HEK293 (cell line): ENCODE results near the gene CACNA1D.

ENCODE experiments used
- CTCF ChIA-PET: fragments of 350-600 bp; formaldehyde crosslinking; extraction: SDS; loops from one replicate; lab custom pipeline; 2021; ENCODE audit warnings: antibody characterized with exemption; lab: Yijun Ruan, JAX
- POLR2A ChIA-PET: fragments of 300-600 bp; formaldehyde crosslinking; extraction: SDS; loops from one replicate; lab custom pipeline; 2020; ENCODE audit warnings: antibody characterized with exemption, inconsistent platforms; lab: Yijun Ruan, JAX
- H3K27ac ChIP-seq: fragments of 200-500 bp; sonication (Bioruptor generic); 2 replicates; pipeline ENCODE4 v1.5.1; 2014; ENCODE audit warnings: low read depth, low read length, control low read depth, inconsistent platforms; ENCODE audit errors: extremely low read depth
- H3K36me3 ChIP-seq, 2 experiments: fragments of 200-500 bp in 1 of 2; sonication (Bioruptor generic) in 1 of 2; 1 replicate in 1 of 2; 2 replicates in 1 of 2; pipeline ENCODE4 v1.5.1; 2014 to 2017; ENCODE audit warnings: inconsistent platforms in 2 of 2, low read length in 2 of 2; ENCODE audit not compliant: control insufficient read depth in 2 of 2, insufficient read depth in 1 of 2
- H3K4me1 ChIP-seq: fragments of 200-500 bp; sonication (Bioruptor generic); 2 replicates; pipeline ENCODE4 v1.5.1; 2014; ENCODE audit warnings: mild to moderate bottlenecking, low read length, inconsistent platforms; ENCODE audit not compliant: control insufficient read depth, insufficient read depth
- H3K4me3 ChIP-seq: 2 replicates; pipeline ENCODE4 v1.5.1; 2011; ENCODE audit warnings: low read depth, mild to moderate bottlenecking, control low read depth, low read length, moderate library complexity
- H3K9me3 ChIP-seq: fragments of 200-500 bp; sonication (Bioruptor generic); 2 replicates; pipeline ENCODE4 v1.5.1; 2014; ENCODE audit warnings: low read depth, low read length, inconsistent platforms; ENCODE audit not compliant: control insufficient read depth, insufficient read depth
- FEZF1 ChIP-seq: fragments of 450-650 bp; formaldehyde crosslinking; IDR thresholded peaks from 2 replicates; pipeline ENCODE4 v1.5.1; 2016; ENCODE audit warnings: missing biosample characterization, missing genetic modification characterization
- TCF7L2 ChIP-seq: IDR thresholded peaks from 2 replicates; pipeline ENCODE4 v1.6.1; 2011; ENCODE audit warnings: low read depth, mild to moderate bottlenecking, inconsistent platforms, low read length, moderate library complexity, borderline replicate concordance
- ZBTB10 ChIP-seq: fragments of 450-650 bp; formaldehyde crosslinking; IDR thresholded peaks from 2 replicates; pipeline ENCODE4 v1.5.1; 2016; ENCODE audit warnings: missing biosample characterization, missing genetic modification characterization
- ZFP69B ChIP-seq: fragments of 450-650 bp; formaldehyde crosslinking; IDR thresholded peaks from 2 replicates; pipeline ENCODE4 v1.5.1; 2016; ENCODE audit warnings: missing biosample characterization, missing genetic modification characterization
- ZNF146 ChIP-seq: fragments of 450-650 bp; formaldehyde crosslinking; IDR thresholded peaks from 2 replicates; pipeline ENCODE4 v1.5.1; 2016; ENCODE audit warnings: missing biosample characterization, missing genetic modification characterization
- ZNF24 ChIP-seq: fragments of 450-650 bp; formaldehyde crosslinking; IDR thresholded peaks from 2 replicates; pipeline ENCODE4 v1.5.1; 2016; ENCODE audit warnings: missing biosample characterization, missing genetic modification characterization
- ZNF658 ChIP-seq: fragments of 450-650 bp; formaldehyde crosslinking; IDR thresholded peaks from 2 replicates; pipeline ENCODE4; 2016; ENCODE audit warnings: missing biosample characterization, missing genetic modification characterization
- ZNF785 ChIP-seq: fragments of 450-650 bp; formaldehyde crosslinking; IDR thresholded peaks from 2 replicates; pipeline ENCODE4 v1.5.1; 2016; ENCODE audit warnings: missing biosample characterization, missing genetic modification characterization
- TF ChIP-seq, protein P1 (sequence below): fragments of 450-650 bp; formaldehyde crosslinking; IDR thresholded peaks from 2 replicates; pipeline ENCODE4 v1.5.1; 2017; ENCODE audit warnings: missing biosample characterization, missing genetic modification characterization
- TF ChIP-seq, protein P2 (sequence below): fragments of 450-650 bp; formaldehyde crosslinking; IDR thresholded peaks from 2 replicates; pipeline ENCODE4 v1.5.1; 2016; ENCODE audit warnings: missing biosample characterization, missing genetic modification characterization
- TF ChIP-seq, protein P3 (sequence below): fragments of 450-650 bp; formaldehyde crosslinking; IDR thresholded peaks from 2 replicates; pipeline ENCODE4 v1.5.1; 2016; ENCODE audit warnings: missing biosample characterization, missing genetic modification characterization, borderline replicate concordance
- TF ChIP-seq, protein P4 (sequence below): fragments of 450-650 bp; formaldehyde crosslinking; IDR thresholded peaks from 2 replicates; pipeline ENCODE4 v1.5.1; 2016; ENCODE audit warnings: missing biosample characterization, missing genetic modification characterization, borderline replicate concordance

Gene CACNA1D

DNA sequence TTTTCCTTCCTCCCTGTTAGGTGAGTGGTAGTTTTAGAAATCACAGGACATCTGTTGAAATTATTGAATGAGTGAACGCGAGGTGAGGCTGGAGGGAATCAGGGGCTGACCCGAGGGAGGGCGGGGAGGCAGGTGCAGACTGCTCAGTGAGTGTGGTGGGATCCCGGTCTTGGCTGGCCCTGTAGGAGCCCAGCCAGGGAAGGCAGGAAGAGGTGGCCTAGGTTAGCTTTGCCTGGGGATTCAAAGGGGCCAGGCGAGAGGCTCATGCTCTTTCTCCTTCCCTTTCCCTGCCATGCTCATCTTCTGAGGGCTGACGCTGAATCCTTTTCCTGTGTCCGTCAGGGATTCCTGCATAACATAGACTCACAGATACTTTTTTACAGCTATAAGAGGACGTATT is 15.1 kb downstream of the CACNA1D start (continued):
- no peak for TF ChIP-seq ZNF146 (tag by site-specific recombination)
- TF ChIP-seq, all 188 proteins: peak for 0

GRCh38 chr3:53510508-53510907 is 16.1 kb downstream of the CACNA1D start:
- TF ChIP-seq TCF7L2 = no peak
- TF ChIP-seq, protein P1, sequence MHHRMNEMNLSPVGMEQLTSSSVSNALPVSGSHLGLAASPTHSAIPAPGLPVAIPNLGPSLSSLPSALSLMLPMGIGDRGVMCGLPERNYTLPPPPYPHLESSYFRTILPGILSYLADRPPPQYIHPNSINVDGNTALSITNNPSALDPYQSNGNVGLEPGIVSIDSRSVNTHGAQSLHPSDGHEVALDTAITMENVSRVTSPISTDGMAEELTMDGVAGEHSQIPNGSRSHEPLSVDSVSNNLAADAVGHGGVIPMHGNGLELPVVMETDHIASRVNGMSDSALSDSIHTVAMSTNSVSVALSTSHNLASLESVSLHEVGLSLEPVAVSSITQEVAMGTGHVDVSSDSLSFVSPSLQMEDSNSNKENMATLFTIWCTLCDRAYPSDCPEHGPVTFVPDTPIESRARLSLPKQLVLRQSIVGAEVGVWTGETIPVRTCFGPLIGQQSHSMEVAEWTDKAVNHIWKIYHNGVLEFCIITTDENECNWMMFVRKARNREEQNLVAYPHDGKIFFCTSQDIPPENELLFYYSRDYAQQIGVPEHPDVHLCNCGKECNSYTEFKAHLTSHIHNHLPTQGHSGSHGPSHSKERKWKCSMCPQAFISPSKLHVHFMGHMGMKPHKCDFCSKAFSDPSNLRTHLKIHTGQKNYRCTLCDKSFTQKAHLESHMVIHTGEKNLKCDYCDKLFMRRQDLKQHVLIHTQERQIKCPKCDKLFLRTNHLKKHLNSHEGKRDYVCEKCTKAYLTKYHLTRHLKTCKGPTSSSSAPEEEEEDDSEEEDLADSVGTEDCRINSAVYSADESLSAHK (tag by site-specific recombination) = no peak
- ChIA-PET CTCF (no interaction called here), POLR2A (no interaction called here)
- Histone ChIP-seq H3K36me3 (no peaks in the 10 kb centered on the region), H3K9me3 (no peaks in the 10 kb centered on the region), H3K4me3 (no peak overlapping the region), H3K27ac (no peak overlapping the region), H3K4me1 (no peaks in the 10 kb centered on the region)

- Histone ChIP-seq H3K9me3 (no peaks in the 10 kb centered on the region), H3K36me3 (no peaks in the 10 kb centered on the region), H3K27ac (no peak overlapping the region), H3K4me3 (no peak overlapping the region), H3K4me1 (no peaks in the 10 kb centered on the region)
- ChIA-PET POLR2A (no interaction called here), CTCF (interaction anchor here (0.5 kb wide), 1 partner anchor 144 kb away, joined by 3 read pairs; no protein-coding TSS in a partner anchor)
- TF ChIP-seq, protein P2, sequence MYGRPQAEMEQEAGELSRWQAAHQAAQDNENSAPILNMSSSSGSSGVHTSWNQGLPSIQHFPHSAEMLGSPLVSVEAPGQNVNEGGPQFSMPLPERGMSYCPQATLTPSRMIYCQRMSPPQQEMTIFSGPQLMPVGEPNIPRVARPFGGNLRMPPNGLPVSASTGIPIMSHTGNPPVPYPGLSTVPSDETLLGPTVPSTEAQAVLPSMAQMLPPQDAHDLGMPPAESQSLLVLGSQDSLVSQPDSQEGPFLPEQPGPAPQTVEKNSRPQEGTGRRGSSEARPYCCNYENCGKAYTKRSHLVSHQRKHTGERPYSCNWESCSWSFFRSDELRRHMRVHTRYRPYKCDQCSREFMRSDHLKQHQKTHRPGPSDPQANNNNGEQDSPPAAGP (tag by site-specific recombination) = no peak
Measured at GRCh38 chr3:53511246-53511645, 16.8 kb downstream of the CACNA1D start.

DNA sequence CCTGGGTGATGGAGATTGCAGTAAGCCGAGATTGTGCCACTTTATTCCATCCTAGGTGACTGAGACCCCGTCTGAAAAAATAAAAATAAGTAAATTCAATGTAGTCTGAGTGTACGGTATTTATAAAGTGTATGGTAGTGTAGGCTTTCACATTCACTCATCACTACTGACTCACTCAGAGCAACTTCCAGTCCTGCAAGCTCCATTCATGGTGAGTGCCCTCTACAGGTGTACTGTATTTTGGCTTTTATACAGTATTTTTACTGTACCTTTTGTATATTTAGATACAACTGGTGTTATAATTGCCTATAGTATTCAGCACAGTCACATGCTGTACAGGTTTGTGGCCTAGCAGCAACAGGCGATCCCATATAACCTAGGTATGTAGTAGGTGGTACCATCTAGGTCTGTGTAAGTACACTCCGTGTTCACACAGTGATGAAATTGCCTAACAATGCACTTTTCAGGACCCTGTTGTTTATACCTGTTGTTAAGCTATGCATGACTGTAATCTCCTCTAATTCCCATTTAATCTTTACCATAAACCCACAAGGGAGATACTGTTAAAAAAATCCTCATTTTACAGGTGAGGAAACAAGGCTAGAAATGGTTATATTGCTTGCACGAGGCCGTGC is 19.3 kb downstream of the CACNA1D start:
- CTCF ChIA-PET = interaction anchor here (0.6 to 1.4 kb wide), 5 partner anchors 9 to 14 kb away, joined by 3 to 5 read pairs (median 3); no protein-coding TSS in a partner anchor
- no peaks in the 10 kb centered on the region for H3K36me3 ChIP-seq
- no peaks in the 10 kb centered on the region for H3K4me1 ChIP-seq
- H3K27ac ChIP-seq = no peak overlapping the region
- no peak overlapping the region for H3K4me3 ChIP-seq
- no peaks in the 10 kb centered on the region for H3K9me3 ChIP-seq
- POLR2A ChIA-PET = no interaction called here
- no peak for TF ChIP-seq ZBTB10
- TF ChIP-seq ZFP69B (tag by site-specific recombination) = no peak
- TF ChIP-seq, protein P3, sequence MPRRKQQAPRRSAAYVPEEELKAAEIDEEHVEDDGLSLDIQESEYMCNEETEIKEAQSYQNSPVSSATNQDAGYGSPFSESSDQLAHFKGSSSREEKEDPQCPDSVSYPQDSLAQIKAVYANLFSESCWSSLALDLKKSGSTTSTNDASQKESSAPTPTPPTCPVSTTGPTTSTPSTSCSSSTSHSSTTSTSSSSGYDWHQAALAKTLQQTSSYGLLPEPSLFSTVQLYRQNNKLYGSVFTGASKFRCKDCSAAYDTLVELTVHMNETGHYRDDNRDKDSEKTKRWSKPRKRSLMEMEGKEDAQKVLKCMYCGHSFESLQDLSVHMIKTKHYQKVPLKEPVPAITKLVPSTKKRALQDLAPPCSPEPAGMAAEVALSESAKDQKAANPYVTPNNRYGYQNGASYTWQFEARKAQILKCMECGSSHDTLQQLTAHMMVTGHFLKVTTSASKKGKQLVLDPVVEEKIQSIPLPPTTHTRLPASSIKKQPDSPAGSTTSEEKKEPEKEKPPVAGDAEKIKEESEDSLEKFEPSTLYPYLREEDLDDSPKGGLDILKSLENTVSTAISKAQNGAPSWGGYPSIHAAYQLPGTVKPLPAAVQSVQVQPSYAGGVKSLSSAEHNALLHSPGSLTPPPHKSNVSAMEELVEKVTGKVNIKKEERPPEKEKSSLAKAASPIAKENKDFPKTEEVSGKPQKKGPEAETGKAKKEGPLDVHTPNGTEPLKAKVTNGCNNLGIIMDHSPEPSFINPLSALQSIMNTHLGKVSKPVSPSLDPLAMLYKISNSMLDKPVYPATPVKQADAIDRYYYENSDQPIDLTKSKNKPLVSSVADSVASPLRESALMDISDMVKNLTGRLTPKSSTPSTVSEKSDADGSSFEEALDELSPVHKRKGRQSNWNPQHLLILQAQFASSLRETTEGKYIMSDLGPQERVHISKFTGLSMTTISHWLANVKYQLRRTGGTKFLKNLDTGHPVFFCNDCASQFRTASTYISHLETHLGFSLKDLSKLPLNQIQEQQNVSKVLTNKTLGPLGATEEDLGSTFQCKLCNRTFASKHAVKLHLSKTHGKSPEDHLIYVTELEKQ = no peak
- no peak for TF ChIP-seq ZNF658 (tag by site-specific recombination)
- TF ChIP-seq ZNF24 (tag by site-specific recombination) = no peak
- TF ChIP-seq FEZF1 = no peak
- no peak for TF ChIP-seq ZNF785 (tag by site-specific recombination)
- TF ChIP-seq, protein P4, sequence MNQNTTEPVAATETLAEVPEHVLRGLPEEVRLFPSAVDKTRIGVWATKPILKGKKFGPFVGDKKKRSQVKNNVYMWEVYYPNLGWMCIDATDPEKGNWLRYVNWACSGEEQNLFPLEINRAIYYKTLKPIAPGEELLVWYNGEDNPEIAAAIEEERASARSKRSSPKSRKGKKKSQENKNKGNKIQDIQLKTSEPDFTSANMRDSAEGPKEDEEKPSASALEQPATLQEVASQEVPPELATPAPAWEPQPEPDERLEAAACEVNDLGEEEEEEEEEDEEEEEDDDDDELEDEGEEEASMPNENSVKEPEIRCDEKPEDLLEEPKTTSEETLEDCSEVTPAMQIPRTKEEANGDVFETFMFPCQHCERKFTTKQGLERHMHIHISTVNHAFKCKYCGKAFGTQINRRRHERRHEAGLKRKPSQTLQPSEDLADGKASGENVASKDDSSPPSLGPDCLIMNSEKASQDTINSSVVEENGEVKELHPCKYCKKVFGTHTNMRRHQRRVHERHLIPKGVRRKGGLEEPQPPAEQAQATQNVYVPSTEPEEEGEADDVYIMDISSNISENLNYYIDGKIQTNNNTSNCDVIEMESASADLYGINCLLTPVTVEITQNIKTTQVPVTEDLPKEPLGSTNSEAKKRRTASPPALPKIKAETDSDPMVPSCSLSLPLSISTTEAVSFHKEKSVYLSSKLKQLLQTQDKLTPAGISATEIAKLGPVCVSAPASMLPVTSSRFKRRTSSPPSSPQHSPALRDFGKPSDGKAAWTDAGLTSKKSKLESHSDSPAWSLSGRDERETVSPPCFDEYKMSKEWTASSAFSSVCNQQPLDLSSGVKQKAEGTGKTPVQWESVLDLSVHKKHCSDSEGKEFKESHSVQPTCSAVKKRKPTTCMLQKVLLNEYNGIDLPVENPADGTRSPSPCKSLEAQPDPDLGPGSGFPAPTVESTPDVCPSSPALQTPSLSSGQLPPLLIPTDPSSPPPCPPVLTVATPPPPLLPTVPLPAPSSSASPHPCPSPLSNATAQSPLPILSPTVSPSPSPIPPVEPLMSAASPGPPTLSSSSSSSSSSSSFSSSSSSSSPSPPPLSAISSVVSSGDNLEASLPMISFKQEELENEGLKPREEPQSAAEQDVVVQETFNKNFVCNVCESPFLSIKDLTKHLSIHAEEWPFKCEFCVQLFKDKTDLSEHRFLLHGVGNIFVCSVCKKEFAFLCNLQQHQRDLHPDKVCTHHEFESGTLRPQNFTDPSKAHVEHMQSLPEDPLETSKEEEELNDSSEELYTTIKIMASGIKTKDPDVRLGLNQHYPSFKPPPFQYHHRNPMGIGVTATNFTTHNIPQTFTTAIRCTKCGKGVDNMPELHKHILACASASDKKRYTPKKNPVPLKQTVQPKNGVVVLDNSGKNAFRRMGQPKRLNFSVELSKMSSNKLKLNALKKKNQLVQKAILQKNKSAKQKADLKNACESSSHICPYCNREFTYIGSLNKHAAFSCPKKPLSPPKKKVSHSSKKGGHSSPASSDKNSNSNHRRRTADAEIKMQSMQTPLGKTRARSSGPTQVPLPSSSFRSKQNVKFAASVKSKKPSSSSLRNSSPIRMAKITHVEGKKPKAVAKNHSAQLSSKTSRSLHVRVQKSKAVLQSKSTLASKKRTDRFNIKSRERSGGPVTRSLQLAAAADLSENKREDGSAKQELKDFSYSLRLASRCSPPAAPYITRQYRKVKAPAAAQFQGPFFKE (tag by site-specific recombination) = no peak
